GM12873 (cell line): ENCODE results near the gene MYOT.

Source experiments
- TF ChIP-seq, protein P1 (sequence below): IDR thresholded peaks from 2 replicates; pipeline ENCODE4 v1.5.1; 2012; ENCODE audit warnings: low read depth, mild to moderate bottlenecking, moderate library complexity, low read length, control low read depth; ENCODE audit not compliant: insufficient read depth; ENCODE audit errors: missing control alignments

MYOT gene

DNA sequence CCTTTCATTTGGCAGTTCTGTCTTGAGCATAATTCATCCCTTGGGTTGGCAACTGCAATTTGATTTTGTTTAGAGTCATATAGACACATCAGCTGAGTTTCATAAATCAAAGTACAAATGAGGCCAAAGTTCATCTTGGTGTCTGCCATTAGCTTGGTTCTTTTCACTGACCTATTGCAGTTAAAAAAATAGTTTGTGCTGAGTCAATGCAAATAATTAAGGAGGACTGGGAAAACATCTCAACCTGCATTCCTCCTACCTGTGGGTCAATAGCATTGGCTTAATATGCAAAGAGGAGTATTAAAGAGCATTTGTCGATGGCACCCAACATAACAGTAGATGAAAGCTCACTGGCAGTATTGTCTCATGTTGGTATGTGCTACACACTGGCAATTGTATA lies 23.2 kb downstream of the MYOT start:
- TF ChIP-seq, protein P1, sequence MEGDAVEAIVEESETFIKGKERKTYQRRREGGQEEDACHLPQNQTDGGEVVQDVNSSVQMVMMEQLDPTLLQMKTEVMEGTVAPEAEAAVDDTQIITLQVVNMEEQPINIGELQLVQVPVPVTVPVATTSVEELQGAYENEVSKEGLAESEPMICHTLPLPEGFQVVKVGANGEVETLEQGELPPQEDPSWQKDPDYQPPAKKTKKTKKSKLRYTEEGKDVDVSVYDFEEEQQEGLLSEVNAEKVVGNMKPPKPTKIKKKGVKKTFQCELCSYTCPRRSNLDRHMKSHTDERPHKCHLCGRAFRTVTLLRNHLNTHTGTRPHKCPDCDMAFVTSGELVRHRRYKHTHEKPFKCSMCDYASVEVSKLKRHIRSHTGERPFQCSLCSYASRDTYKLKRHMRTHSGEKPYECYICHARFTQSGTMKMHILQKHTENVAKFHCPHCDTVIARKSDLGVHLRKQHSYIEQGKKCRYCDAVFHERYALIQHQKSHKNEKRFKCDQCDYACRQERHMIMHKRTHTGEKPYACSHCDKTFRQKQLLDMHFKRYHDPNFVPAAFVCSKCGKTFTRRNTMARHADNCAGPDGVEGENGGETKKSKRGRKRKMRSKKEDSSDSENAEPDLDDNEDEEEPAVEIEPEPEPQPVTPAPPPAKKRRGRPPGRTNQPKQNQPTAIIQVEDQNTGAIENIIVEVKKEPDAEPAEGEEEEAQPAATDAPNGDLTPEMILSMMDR = no peak

DNA sequence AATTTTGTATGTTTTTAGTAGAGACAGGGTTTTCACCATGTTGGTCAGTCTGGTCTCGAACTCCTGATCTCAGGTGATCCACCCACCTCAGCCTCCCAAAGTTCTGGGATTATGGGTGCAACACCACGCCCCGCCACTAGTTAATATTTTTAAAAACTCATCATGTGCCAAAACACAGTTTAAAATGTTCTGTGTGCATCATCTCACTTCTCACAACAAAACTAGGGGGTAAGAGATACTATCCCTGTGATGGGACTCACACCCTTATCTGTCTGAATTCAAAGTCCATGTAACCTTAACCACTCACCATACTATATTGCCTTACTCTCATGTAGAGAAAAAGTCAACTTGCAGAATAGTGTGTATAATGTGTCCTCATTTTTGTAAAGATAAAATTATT lies 24.2 kb downstream of the MYOT start:
- TF ChIP-seq, protein P1 = peak; percentile 24

- TF ChIP-seq, protein P1 = no peak
These were observed 26.9 kb downstream of the MYOT start for GRCh38 chr5:137894586-137894985.

- TF ChIP-seq, protein P1 = no peak
These were observed 28.9 kb downstream of the MYOT start for GRCh38 chr5:137896560-137896959.

- TF ChIP-seq, protein P1 = no peak
These were observed 31.8 kb downstream of the MYOT start for GRCh38 chr5:137899493-137899892.

GRCh38 chr5:137901011-137901817 lies 33.6 kb downstream of the MYOT start:
- TF ChIP-seq, protein P1 = no peak

GRCh38 chr5:137902408-137903133 lies 34.9 kb downstream of the MYOT start:
- TF ChIP-seq, protein P1 = no peak
